ENCODE data around the gene PIANP. TPM values are rescaled to one million over a fixed set of nuclear protein-coding genes. Genes with fewer than 3 reads are reported as not detected.
A peak's percentile ranks its signal among the peaks of the same experiment; 100 is the strongest.

The PIANP gene
- total RNA-seq, 5 donors from 2014 or later (not counting 1 experiment from before 2014, with no cell fraction given) = 0.88 to 2.5 (median 2.4) TPM; not detected in 1

- H3K27ac ChIP-seq (ENCODE audit: low read length) = no peak overlapping the region
- 3% methylated on average over 39 of the region's 65 CpGs for WGBS (ENCODE audit: insufficient coverage)
- no peaks in the 10 kb centered on the region for H3K9me3 ChIP-seq
- Mint-ChIP-seq H3K36me3 (no peaks in the 10 kb centered on the region), H3K9me3 (no peaks in the 10 kb centered on the region), H3K4me1 (peaks cover 18 to 42% (median 20%) of the 10 kb centered on the region in 3 donors), H3K4me3 (peak overlapping the region; percentile 53 to 80 (median 72)), H3K27me3 (peaks cover 41 to 57% of the 10 kb centered on the region in 2 donors), H3K27ac (no peak overlapping the region)
- DNase-seq (peak in 6 of 35 experiments; percentile 5 to 30 (median 16)), ATAC-seq (replicated peaks in 1 of 4) (peak; percentile 52 to 58 (median 54))
- ChIA-PET POLR2A (interaction anchor here (0.5 to 0.6 kb wide), 4 partner anchors 11 to 215 kb away, joined by 3 to 14 read pairs (median 7); partner anchors contain the start of gene ZNF384 (in 1 of the 2)), CTCF (interaction anchor here in 1 of 2 donors (0.6 kb wide), 1 partner anchor 10 kb away, joined by 3 read pairs; no protein-coding TSS in a partner anchor)
- no peaks in the 10 kb centered on the region for H3K36me3 ChIP-seq (ENCODE audit: control insufficient read depth in 2 of 2, extremely low read depth in 1 of 2, insufficient read depth in 1 of 2, low read length in 1 of 2)
- H3K4me1 ChIP-seq (ENCODE audit: control insufficient read depth in 1 of 2, extremely low read depth in 1 of 2, insufficient read depth in 2 of 2, low read length in 2 of 2) = peaks cover 7 to 23% of the 10 kb centered on the region in 2 experiments
- H3K4me3 ChIP-seq (ENCODE audit: control insufficient read depth in 1 of 2, extremely low read depth in 1 of 2, low read length in 1 of 2) = peak overlapping the region; percentile 36 to 51
- H3K27me3 ChIP-seq (replicated peaks in 1 of 2; ENCODE audit: control insufficient read depth in 2 of 2, extremely low read depth in 1 of 2, insufficient read depth in 2 of 2, low read length in 1 of 2) = peaks cover 23 to 66% of the 10 kb centered on the region in 2 experiments
These were observed 498 bp downstream of the PIANP start for GRCh38 chr12:6699989-6700645.

- Histone ChIP-seq H3K9me3 (no peaks in the 10 kb centered on the region), H3K36me3 (ENCODE audit: control insufficient read depth in 2 of 2, extremely low read depth in 1 of 2, insufficient read depth in 1 of 2, low read length in 1 of 2) (no peaks in the 10 kb centered on the region), H3K27ac (ENCODE audit: low read length) (no peak overlapping the region), H3K4me3 (ENCODE audit: control insufficient read depth in 1 of 2, extremely low read depth in 1 of 2, low read length in 1 of 2) (peak overlapping the region in 1 of 2 donors; percentile 36), H3K4me1 (ENCODE audit: control insufficient read depth in 1 of 2, extremely low read depth in 1 of 2, insufficient read depth in 2 of 2, low read length in 2 of 2) (peaks cover 7 to 23% of the 10 kb centered on the region in 2 experiments), H3K27me3 (replicated peaks in 1 of 2; ENCODE audit: control insufficient read depth in 2 of 2, extremely low read depth in 1 of 2, insufficient read depth in 2 of 2, low read length in 1 of 2) (peaks cover 21 to 60% of the 10 kb centered on the region in 2 experiments)
- CTCF ChIA-PET = interaction anchor here in 1 of 2 donors (1.2 kb wide), 1 partner anchor 10 kb away, joined by 3 read pairs; the partner anchor contains the start of gene ZNF384
- DNase-seq (no peak), ATAC-seq (replicated peaks in 1 of 4) (no peak)
- Mint-ChIP-seq H3K27me3 (peaks cover 35 to 50% of the 10 kb centered on the region in 2 donors), H3K4me1 (peaks cover 18 to 42% (median 20%) of the 10 kb centered on the region in 3 donors), H3K9me3 (no peaks in the 10 kb centered on the region), H3K4me3 (peak overlapping the region; percentile 53 to 80 (median 72)), H3K27ac (peak overlapping the region in 1 of 2 donors; percentile 65), H3K36me3 (no peaks in the 10 kb centered on the region)
- WGBS (ENCODE audit: insufficient coverage) = 44% methylated on average over 11 of the region's 16 CpGs
- POLR2A ChIA-PET = interaction anchor here (0.5 to 0.6 kb wide), 3 partner anchors 10 to 31 kb away, joined by 3 to 14 read pairs (median 10); partner anchors contain the start of gene ZNF384 (in 1 of the 2)
These were observed 1.2 kb downstream of the PIANP start for GRCh38 chr12:6699259-6699988.

DNA sequence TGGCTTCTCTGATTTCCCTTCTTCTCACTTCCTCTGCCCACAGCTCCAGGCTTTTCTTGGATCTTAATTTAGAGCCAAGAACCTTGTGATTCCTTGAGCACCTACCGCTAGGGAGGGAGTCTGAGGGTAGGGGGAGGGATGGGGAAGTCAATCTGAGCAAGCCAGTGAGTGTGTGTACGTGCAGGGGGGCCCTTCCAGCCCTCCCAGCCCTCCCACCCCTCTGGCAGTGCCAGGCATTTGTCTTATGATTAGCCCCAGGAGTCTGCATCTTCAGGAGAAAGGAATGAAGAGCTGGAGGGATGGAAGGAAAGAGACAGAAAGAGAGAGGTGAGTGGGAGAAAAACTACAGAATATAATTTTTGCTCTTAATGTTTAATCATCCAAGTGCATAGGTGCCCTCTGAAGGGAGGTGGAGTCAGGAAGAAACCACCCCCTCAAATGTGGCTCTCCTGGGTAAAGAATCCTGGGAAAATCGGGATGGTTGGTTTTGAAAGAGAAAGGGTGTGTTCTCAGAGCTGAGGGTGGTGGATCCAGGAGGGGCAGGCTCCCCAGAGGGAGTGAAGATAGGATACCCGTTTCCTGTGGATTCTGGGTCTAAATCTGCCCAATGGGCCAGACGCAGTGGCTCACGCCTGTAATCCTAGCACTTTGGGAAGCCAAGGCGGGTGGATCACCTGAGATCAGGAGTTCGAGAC lies 2.1 kb downstream of the PIANP start:
- H3K27me3 Mint-ChIP-seq = peaks cover 28 to 40% of the 10 kb centered on the region in 2 donors
- no peak for ATAC-seq (replicated peaks in 1 of 4)

DNA sequence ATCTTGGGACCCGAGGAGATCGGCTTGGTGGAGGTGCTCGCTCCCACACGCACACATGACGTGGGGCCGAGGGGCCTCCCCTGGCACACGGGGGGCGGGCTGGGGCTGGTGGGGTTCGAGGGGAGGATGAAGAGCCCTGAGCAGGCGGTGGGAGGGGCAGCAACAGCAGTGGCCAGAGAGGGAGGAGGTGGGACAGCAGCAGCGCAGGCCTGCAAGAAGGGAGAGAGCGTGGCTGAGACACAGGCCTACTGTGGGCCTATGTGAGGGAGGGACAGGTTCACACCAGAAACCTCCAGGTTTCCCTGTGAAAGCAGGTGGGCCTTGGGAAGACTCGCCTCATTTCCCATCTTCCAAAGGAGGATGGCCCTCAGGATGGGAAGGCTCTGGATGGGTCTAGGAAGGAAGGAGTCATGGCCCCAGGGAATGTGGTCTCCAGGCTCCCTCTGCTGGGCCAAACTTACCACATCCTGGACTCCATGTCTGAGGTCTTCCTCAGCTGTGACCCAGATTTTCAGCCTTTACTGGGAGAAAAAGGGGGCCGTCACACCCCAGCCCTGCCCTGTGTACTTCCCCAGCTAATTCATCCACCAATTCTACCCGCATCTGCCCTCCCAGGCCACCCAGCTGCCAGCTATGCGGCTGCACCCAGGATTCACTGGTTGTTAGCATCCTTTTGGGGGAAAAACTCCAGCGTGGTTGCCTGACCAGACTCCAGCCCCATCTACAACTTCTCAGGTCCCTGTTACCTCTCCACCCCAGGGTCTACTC lies 2.8 kb downstream of the PIANP start:
- H3K27ac ChIP-seq (ENCODE audit: low read length) = no peak overlapping the region
- peaks cover 7 to 23% of the 10 kb centered on the region in 2 experiments for H3K4me1 ChIP-seq (ENCODE audit: control insufficient read depth in 1 of 2, extremely low read depth in 1 of 2, insufficient read depth in 2 of 2, low read length in 2 of 2)
- ChIA-PET CTCF (no interaction called here), POLR2A (interaction anchor here in 1 of 2 donors (0.6 kb wide), 1 partner anchor 73 kb away, joined by 5 read pairs; no protein-coding TSS in a partner anchor)
- H3K36me3 ChIP-seq (ENCODE audit: control insufficient read depth in 2 of 2, extremely low read depth in 1 of 2, insufficient read depth in 1 of 2, low read length in 1 of 2) = no peaks in the 10 kb centered on the region
- H3K27me3 ChIP-seq (replicated peaks in 1 of 2; ENCODE audit: control insufficient read depth in 2 of 2, extremely low read depth in 1 of 2, insufficient read depth in 2 of 2, low read length in 1 of 2) = peaks cover 17 to 50% of the 10 kb centered on the region in 2 experiments
- H3K4me3 ChIP-seq (ENCODE audit: control insufficient read depth in 1 of 2, extremely low read depth in 1 of 2, low read length in 1 of 2) = no peak overlapping the region
- 72% methylated on average over 14 of the region's 17 CpGs for WGBS (ENCODE audit: insufficient coverage)
- no peak overlapping the region for H3K27ac Mint-ChIP-seq
- peak in 1 of 4 experiments; percentile 21 for ATAC-seq (replicated peaks in 1 of 4)
- H3K4me3 Mint-ChIP-seq = no peak overlapping the region
- no peaks in the 10 kb centered on the region for H3K9me3 Mint-ChIP-seq
- H3K4me1 Mint-ChIP-seq = peaks cover 18 to 44% (median 23%) of the 10 kb centered on the region in 3 donors
- H3K36me3 Mint-ChIP-seq = no peaks in the 10 kb centered on the region
- H3K9me3 ChIP-seq = no peaks in the 10 kb centered on the region
- peaks cover 21 to 33% of the 10 kb centered on the region in 2 donors for H3K27me3 Mint-ChIP-seq
- peak in 7 of 35 experiments; percentile 6 to 50 (median 18) for DNase-seq

More for the DNA sequence above, 2.1 kb downstream of the PIANP start:
- Histone ChIP-seq H3K27ac (ENCODE audit: low read length) (no peak overlapping the region), H3K4me1 (ENCODE audit: control insufficient read depth in 1 of 2, extremely low read depth in 1 of 2, insufficient read depth in 2 of 2, low read length in 2 of 2) (peaks cover 7 to 23% of the 10 kb centered on the region in 2 experiments), H3K9me3 (no peaks in the 10 kb centered on the region), H3K36me3 (ENCODE audit: control insufficient read depth in 2 of 2, extremely low read depth in 1 of 2, insufficient read depth in 1 of 2, low read length in 1 of 2) (no peaks in the 10 kb centered on the region), H3K4me3 (ENCODE audit: control insufficient read depth in 1 of 2, extremely low read depth in 1 of 2, low read length in 1 of 2) (no peak overlapping the region), H3K27me3 (replicated peaks in 1 of 2; ENCODE audit: control insufficient read depth in 2 of 2, extremely low read depth in 1 of 2, insufficient read depth in 2 of 2, low read length in 1 of 2) (peaks cover 20 to 54% of the 10 kb centered on the region in 2 experiments)
- H3K4me3 Mint-ChIP-seq = peak overlapping the region; percentile 31 to 80 (median 72)
- POLR2A ChIA-PET = no interaction called here
- H3K9me3 Mint-ChIP-seq = no peaks in the 10 kb centered on the region
- 84% methylated on average over 5 of the region's 8 CpGs for WGBS (ENCODE audit: insufficient coverage)
- no peak for DNase-seq
- CTCF ChIA-PET = interaction anchor here in 1 of 2 donors (0.6 to 1.2 kb wide), 3 partner anchors 9 to 374 kb away, joined by 3 to 6 read pairs (median 3); partner anchors contain the start of gene ZNF384
- H3K27ac Mint-ChIP-seq = no peak overlapping the region
- H3K36me3 Mint-ChIP-seq = no peaks in the 10 kb centered on the region
- H3K4me1 Mint-ChIP-seq = peaks cover 18 to 42% (median 20%) of the 10 kb centered on the region in 3 donors

- Histone ChIP-seq H3K4me3 (ENCODE audit: control insufficient read depth in 1 of 2, extremely low read depth in 1 of 2, low read length in 1 of 2) (no peak overlapping the region), H3K27me3 (replicated peaks in 1 of 2; ENCODE audit: control insufficient read depth in 2 of 2, extremely low read depth in 1 of 2, insufficient read depth in 2 of 2, low read length in 1 of 2) (peaks cover 12 to 50% of the 10 kb centered on the region in 2 experiments), H3K9me3 (no peaks in the 10 kb centered on the region), H3K27ac (ENCODE audit: low read length) (no peak overlapping the region), H3K4me1 (ENCODE audit: control insufficient read depth in 1 of 2, extremely low read depth in 1 of 2, insufficient read depth in 2 of 2, low read length in 2 of 2) (peaks cover 7 to 23% of the 10 kb centered on the region in 2 experiments), H3K36me3 (ENCODE audit: control insufficient read depth in 2 of 2, extremely low read depth in 1 of 2, insufficient read depth in 1 of 2, low read length in 1 of 2) (no peaks in the 10 kb centered on the region)
- no peak for ATAC-seq (replicated peaks in 1 of 4)
- 86% methylated on average over 10 of the region's 17 CpGs for WGBS (ENCODE audit: insufficient coverage)
- Mint-ChIP-seq H3K36me3 (no peaks in the 10 kb centered on the region), H3K27me3 (peaks cover 16 to 26% of the 10 kb centered on the region in 2 donors), H3K27ac (no peak overlapping the region), H3K4me3 (no peak overlapping the region), H3K9me3 (no peaks in the 10 kb centered on the region), H3K4me1 (peaks cover 18 to 46% (median 27%) of the 10 kb centered on the region in 3 donors)
- ChIA-PET POLR2A (no interaction called here), CTCF (interaction anchor here in 1 of 2 donors (0.6 kb wide), 1 partner anchor 27 kb away, joined by 8 read pairs; the partner anchor contains the start of gene COPS7A)
- no peak for DNase-seq
These were observed 3.7 kb downstream of the PIANP start for GRCh38 chr12:6696690-6697583.
